AG10803 (cell line): ENCODE results near the gene MDH1.
A peak's percentile ranks its signal among the peaks of the same experiment; 100 is the strongest.
"Not testable (repeated sequence)": the region's sequence is repeated elsewhere in the genome, so short reads cannot be mapped to it uniquely, and the experiment has no call there.

Source experiments
- DNase-seq: peaks from one replicate; pipeline ENCODE4 v3.0.0; 2010; ENCODE audit warnings: low read depth
- H3K4me3 ChIP-seq: 2 replicates; pipeline ENCODE4 v1.5.1; 2011; ENCODE audit warnings: mild to moderate bottlenecking, low read length, control low read depth
- CTCF ChIP-seq: conservative IDR thresholded peaks from 2 replicates; pipeline ENCODE4 v1.5.1; 2011; ENCODE audit warnings: mild to moderate bottlenecking, low read length, control low read depth, inconsistent platforms

MDH1 gene

DNA sequence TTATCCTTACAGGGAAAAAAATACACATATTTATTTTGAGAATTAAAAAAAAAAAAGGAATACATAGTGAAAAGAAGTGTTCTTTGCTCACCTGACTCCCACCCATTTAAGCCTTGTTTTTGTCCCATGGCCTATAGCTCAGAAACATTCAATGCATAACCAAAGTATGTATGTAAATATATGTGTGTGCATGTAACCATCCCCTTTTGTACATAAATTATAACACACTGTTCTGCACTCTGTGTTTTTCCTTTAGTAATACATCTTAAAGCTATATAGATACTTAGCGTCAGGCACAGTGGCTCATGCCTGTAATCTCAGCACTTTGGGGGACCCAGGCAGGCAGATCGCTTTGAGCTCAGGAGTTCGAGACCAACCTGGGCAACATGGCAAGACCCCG is 21.8 kb downstream of the MDH1 start:
- no peak for DNase-seq
- TF ChIP-seq CTCF, result no peak
- no peak overlapping the region for H3K4me3 ChIP-seq

DNA sequence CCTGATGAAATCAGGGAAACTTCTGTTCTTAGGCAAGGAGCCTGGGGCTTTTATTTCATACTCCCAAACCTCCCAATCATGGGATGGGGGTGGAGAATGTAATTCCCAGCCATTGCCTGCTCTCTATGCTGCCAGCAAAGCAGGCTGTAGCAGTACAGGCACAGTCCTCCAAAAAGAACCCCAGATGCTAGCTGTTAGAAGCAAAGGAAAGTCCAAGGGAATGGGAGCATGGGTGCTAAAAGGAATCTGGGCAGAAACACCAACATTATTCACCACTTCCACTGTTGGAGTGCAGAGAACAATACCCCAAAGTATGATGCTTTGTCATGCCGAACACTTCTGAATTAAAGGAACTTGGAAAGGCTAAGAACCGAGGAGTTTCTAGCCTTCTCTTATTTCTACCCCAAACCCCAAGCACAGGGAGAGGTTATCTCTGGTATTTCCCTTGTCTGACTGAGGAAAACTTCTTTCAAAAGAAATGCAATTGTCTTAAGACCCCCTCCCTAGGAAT is 24.7 kb downstream of the MDH1 start:
- TF ChIP-seq CTCF, result no peak
- H3K4me3 ChIP-seq, result no peak overlapping the region
- DNase-seq, result peak; percentile 45

- DNase-seq, result peak; percentile 91
- no peak overlapping the region for H3K4me3 ChIP-seq
- TF ChIP-seq CTCF, result no peak
Observed at GRCh38 chr2:63614448-63614968, 25.7 kb downstream of the MDH1 start.

DNA sequence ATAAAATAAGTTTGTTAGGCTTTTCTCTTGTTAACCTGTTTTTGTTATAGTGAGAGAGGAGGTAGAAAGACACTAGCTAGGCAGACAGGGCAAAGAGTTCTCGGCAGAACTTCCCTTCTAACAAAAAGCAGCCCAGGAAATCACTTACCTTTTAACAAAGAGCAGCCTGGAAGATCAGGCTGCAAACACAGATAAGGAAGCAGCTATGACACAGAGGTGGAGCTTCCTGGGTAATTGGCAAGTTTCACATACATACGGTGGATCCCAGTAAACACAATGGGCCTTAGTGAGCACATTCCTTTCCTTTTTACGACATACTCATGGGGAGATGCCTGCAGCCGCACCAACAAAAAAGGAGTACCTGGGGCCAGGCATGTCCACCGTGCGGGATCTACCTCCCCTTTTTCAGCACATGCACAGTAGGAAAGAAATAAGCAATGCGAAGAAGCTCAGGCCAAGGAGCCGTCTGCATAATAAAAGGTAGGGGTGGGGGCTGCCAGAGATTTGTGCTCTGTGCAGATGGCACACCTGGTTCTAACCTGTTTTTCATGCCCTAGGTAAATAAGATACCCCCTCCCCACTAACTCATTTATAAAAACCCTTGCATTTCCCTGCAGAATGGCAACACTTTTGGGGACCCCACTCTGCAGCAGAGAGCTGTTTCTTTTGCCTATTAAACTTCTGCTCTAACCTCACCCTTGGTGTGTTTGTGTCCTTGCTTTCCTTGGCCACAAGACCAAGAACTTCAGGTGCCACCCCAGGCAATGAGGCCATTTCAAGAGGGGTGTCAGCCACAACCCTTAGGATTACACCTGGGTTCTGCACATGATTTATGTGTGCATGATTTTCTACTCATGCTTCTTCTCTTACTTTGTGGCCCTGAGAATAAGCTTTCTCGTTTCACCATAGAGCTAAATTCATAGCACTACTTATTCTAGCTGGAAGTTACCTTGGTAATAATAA is 26.5 kb downstream of the MDH1 start:
- TF ChIP-seq CTCF, result no peak
- H3K4me3 ChIP-seq, result no peak overlapping the region
- peak; percentile 44 for DNase-seq

DNA sequence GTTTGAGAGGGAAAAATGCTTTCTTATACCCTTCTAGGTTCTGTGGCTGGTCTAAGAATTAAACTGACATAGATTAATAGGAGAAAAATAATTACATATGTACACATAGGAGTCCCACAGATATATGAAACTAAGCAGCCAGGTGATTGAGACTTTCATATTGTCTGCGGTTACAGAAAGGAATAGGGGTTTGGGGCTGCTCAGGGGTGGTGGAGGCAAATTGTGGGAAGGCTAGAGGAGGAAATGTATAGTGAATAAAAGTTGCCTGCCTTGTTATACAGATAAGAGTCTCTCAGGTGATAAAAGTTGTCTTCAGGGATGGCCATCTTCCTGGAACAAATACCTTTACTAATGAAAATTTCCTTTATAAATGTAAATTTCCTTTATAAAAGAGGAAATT is 28.6 kb downstream of the MDH1 start:
- no peak for TF ChIP-seq CTCF
- H3K4me3 ChIP-seq, result no peak overlapping the region
- DNase-seq, result no peak

- no peak overlapping the region for H3K4me3 ChIP-seq
- TF ChIP-seq CTCF, result no peak
- no peak for DNase-seq
Observed at GRCh38 chr2:63619328-63619727, 30.6 kb downstream of the MDH1 start.

GRCh38 chr2:63622751-63623150 is 34.0 kb downstream of the MDH1 start:
- DNase-seq, result no peak
- no peak overlapping the region for H3K4me3 ChIP-seq
- TF ChIP-seq CTCF, result no peak

DNA sequence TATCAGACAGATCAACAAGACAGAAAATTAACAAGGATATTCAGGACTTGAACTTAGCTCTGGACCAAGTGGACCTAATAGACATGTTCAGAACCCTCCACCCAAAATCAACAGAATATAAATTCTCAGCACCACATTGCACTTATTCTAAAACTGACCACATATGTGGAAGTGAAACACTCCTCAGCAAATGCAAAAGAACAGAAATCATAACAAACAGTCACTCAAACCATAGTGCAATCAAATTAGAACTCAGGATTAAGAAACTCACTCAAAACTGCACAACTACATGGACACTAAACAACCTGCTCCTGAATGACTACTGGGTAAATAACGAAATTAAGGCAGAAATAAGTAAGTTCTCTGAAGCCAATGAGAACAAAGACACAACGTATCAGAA is 35.0 kb downstream of the MDH1 start:
- H3K4me3 ChIP-seq, DNase-seq: not testable (repeated sequence)
